NT2/D1 (cell line): ENCODE results near the gene SAA1.

ENCODE experiments used
- DNase-seq: peaks from one replicate; pipeline ENCODE4 v3.0.0-alpha.2; 2011; ENCODE audit warnings: low read depth, low spot score
- H3K27me3 ChIP-seq: 2 replicates; pipeline ENCODE4 v1.6.0; 2011; ENCODE audit warnings: mild to moderate bottlenecking; ENCODE audit not compliant: insufficient read length, insufficient read depth
- H3K36me3 ChIP-seq: 2 replicates; pipeline ENCODE4 v1.6.1; 2011; ENCODE audit warnings: mild to moderate bottlenecking, low read length, mixed read lengths; ENCODE audit not compliant: insufficient read depth, insufficient read length
- H3K4me1 ChIP-seq: 2 replicates; pipeline ENCODE4 v1.5.1; 2011; ENCODE audit not compliant: insufficient read depth, insufficient read length
- H3K4me3 ChIP-seq: 2 replicates; pipeline ENCODE4 v1.5.1; 2011; ENCODE audit warnings: low read depth; ENCODE audit not compliant: insufficient read length
- H3K9ac ChIP-seq: 2 replicates; pipeline ENCODE4 v1.6.0; 2011; ENCODE audit warnings: low read depth; ENCODE audit not compliant: insufficient read length
- H3K9me3 ChIP-seq: 2 replicates; pipeline ENCODE4 v1.5.1; 2011; ENCODE audit warnings: mild to moderate bottlenecking, low read length; ENCODE audit not compliant: insufficient read depth
- SUZ12 ChIP-seq: IDR thresholded peaks from 2 replicates; pipeline ENCODE4 v1.6.1; 2011; ENCODE audit not compliant: insufficient read length, insufficient read depth; ENCODE audit errors: extremely low read depth
- YY1 ChIP-seq: IDR thresholded peaks from 2 replicates; pipeline ENCODE4 v1.6.1; 2011; ENCODE audit not compliant: insufficient read length, insufficient read depth
- ZNF274 ChIP-seq: IDR thresholded peaks from 2 replicates; pipeline ENCODE4 v1.6.1; 2011; ENCODE audit warnings: mild to moderate bottlenecking, low read depth, low read length

Gene SAA1

DNA sequence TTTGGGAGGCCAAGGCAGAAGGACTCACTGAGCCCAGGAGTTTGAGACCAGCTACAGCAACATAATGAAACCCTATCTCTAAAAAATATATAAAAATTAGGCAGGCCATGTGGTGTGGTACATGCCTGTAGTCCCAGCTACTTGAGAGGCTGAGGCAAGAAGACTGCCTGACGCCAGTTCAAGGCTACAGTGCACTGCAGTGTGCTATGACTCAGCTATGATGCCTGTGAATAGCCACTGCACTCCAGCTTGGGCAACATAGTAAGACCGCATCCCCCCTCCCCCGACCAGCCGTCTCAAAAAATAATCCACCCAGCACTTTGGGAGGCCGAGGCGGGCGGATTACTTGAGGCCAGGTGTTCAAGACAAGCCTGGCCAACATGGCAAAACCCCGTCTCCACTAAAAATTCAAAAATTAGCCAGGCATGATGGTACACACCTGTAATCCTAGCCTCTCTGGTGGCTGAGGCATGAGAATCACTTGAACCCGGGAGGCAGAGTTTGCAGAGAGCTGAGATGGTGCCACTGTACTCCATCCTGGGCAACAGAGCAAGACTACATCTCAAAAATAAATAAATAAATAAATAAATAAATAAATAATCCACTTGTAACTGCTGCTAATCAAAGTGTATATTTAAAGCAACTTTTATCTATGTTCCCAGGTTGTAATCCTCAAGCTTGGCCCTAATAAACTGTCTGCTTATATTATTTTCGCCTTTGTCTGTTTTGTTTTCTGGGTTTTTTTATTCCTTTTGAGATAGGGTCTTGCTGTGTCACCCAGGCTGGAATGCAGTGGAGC, 48.1 kb downstream of the SAA1 start:
- no peak for TF ChIP-seq ZNF274
- no peak for TF ChIP-seq SUZ12
- no peak for TF ChIP-seq YY1
- H3K27me3 ChIP-seq: no peaks in the 10 kb centered on the region
- no peaks in the 10 kb centered on the region for H3K9me3 ChIP-seq
- DNase-seq: no peak
- H3K4me3 ChIP-seq: no peak overlapping the region
- H3K36me3 ChIP-seq: peaks cover 35% of the 10 kb centered on the region
- H3K9ac ChIP-seq: no peak overlapping the region
- H3K4me1 ChIP-seq: no peaks in the 10 kb centered on the region

DNA sequence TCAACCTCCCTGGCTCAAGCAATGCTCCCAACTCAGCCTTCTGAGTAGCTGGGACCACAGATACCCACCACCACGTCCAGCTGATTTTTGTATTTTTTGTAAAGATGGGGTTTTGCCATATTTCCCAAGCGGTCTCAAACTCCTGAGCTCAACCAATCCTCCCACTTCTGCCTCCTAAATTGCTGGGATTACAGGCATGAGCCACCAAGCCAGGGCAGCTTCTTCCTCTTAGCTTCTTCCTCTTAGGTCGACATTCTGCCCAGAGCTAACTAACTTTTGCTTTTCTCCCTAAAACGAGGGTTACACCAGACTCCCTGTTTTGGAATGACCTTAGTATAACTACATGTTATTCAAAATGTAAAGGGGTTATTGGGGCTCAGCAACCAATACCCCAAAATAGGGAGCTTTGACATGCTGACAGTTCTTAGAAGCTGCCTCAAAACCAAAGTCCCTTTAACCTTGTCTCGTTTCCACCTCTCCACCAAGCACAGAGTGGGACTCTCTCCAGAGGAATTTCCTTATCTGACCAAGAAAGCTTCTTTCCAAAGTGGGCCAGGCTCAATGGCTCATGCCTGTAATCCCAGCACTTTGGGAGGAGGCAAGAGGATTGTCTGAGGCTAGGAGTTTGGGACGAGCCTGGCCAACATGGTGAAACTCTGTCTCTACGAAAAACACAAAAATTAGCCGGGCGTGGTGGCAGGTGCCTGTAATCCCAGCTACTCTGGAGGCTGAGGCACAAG, 48.9 kb downstream of the SAA1 start:
- Histone ChIP-seq H3K4me3 (no peak overlapping the region), H3K9me3 (no peaks in the 10 kb centered on the region), H3K4me1 (no peaks in the 10 kb centered on the region), H3K9ac (no peak overlapping the region), H3K36me3 (peaks cover 28% of the 10 kb centered on the region), H3K27me3 (no peaks in the 10 kb centered on the region)
- no peak for DNase-seq
- no peak for TF ChIP-seq YY1
- TF ChIP-seq ZNF274: no peak
- no peak for TF ChIP-seq SUZ12

DNA sequence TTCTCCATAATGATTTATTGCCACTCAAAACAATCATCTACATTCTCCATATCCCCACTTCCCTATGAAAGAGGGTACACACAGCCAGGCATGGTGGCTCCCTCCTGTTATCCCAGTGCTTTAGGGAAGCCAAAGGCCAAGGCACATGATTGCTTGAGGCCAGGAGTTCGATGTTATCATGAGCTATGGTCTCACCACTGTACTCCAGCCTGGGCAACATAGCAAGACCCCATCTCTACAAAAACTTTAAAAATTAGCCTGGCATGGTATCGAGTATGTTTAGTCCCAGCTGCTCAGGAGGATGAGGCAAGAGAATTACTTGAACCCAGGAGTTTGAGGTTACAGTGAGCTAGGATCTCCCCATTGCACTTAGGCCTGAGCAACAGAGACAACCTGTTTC, 49.8 kb downstream of the SAA1 start:
- TF ChIP-seq YY1 (no peak), ZNF274 (no peak), SUZ12 (no peak)
- peaks cover 19% of the 10 kb centered on the region for H3K36me3 ChIP-seq
- no peak for DNase-seq

DNA sequence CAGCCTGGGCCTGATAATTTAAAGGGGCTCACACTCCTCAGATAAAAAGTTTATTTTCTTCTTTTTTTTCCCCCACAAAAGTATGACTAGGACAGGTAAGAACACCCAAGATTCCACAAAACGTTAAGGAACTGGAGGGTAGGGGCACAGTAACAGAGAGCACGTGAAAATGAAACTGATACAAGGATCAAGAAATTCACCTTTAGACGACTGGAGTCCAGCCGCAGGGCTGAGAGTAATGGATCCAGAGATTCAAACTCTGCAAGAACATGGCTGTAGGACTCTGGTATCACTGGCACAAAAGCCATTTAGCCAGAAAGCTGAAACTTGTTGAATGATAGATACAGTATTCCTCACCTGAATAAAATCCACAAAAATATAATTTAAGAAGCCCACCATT, 51.5 kb downstream of the SAA1 start:
- Histone ChIP-seq H3K27me3 (no peaks in the 10 kb centered on the region), H3K9me3 (no peaks in the 10 kb centered on the region), H3K4me1 (no peaks in the 10 kb centered on the region), H3K36me3 (peaks cover 12% of the 10 kb centered on the region), H3K4me3 (no peak overlapping the region), H3K9ac (no peak overlapping the region)
- no peak for DNase-seq
- TF ChIP-seq SUZ12 (no peak), YY1 (no peak), ZNF274 (no peak)

More for the DNA sequence above, 49.8 kb downstream of the SAA1 start:
- no peaks in the 10 kb centered on the region for H3K9me3 ChIP-seq
- H3K9ac ChIP-seq: no peak overlapping the region
- H3K4me3 ChIP-seq: no peak overlapping the region
- no peaks in the 10 kb centered on the region for H3K27me3 ChIP-seq
- H3K4me1 ChIP-seq: no peaks in the 10 kb centered on the region
